HL-60 (cell line): Measurements from ENCODE around the gene DDRGK1.

Source experiments
- DNase-seq, 2 experiments: peaks; one replicate each; pipeline ENCODE4 v3.0.0-alpha.2; 2010 to 2020; ENCODE audit warnings: low read depth in 1 of 2, low spot score in 1 of 2
- H3K27ac ChIP-seq: fragments of 250-450 bp; sonication (Bioruptor Pico); replicated peaks from 2 replicates; pipeline ENCODE4 v1.5.1; 2020; ENCODE audit warnings: mild to moderate bottlenecking, moderate library complexity
- H3K27me3 ChIP-seq: fragments of 250-450 bp; sonication (Bioruptor Pico); 2 replicates; pipeline ENCODE4 v1.5.1; 2021; ENCODE audit warnings: mild to moderate bottlenecking, moderate library complexity; ENCODE audit not compliant: insufficient read depth, poor library complexity, severe bottlenecking
- H3K4me3 ChIP-seq: replicated peaks from 2 replicates; pipeline ENCODE4 v1.5.1; 2011; ENCODE audit warnings: mild to moderate bottlenecking, control low read depth, low read length; ENCODE audit not compliant: insufficient read depth
- CTCF ChIP-seq: IDR thresholded peaks from one replicate; pipeline ENCODE4 v1.5.1; 2011; ENCODE audit warnings: low read length, control low read depth, inconsistent platforms; ENCODE audit not compliant: insufficient read depth
- GABPA ChIP-seq: IDR thresholded peaks from 2 replicates; pipeline ENCODE4 v1.6.1; 2012; ENCODE audit warnings: low read depth
- POLR2AphosphoS5 ChIP-seq: IDR thresholded peaks from 2 replicates; pipeline ENCODE4 v1.6.1; 2012; ENCODE audit warnings: low read depth
- REST ChIP-seq: IDR thresholded peaks from 2 replicates; pipeline ENCODE4 v1.6.1; 2012; ENCODE audit warnings: low read depth; ENCODE audit not compliant: insufficient replicate concordance
- SPI1 ChIP-seq: IDR thresholded peaks from 2 replicates; pipeline ENCODE4 v1.6.1; 2012; ENCODE audit warnings: low read depth, mild to moderate bottlenecking, borderline replicate concordance

Gene DDRGK1

DNA sequence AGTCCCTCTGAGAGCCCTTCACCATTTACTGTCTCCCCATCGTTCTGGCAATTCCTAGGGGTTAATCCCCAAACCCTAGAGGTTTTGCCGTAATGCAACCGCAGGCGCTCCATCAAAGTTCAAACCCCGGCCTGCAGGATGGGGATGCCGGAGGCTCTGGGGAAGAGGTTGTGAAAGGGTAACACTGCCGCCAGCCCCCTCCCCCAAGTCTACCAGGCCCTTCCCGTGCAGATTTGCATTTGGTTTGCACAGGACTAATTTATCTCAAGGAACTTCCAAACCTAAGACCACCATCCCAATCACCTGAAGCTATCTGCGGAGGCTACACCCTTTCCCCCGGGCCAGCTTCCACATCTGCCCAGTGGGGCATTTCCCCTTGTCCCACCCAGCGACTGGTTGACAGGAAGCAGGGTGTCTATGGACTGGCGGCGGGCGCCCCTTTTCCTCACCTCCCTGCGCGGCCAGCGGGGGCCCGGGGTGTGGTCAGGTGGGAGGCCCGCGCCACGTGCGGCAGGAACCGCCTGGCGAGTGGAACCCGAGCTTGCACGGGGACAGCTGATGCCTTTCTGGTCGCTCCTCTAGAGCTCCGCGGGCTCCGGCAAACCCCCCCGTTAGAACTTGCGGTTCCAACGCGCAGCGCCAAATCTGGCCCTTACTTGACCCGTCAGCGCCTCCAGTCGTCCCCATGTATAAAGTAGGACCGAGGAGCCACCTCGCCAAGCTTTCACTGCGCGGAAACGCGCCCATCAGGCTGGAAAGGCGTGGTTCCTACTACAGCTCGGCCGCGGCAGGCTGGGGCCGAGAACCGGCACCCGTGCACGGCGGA is 43.9 kb upstream of the DDRGK1 start:
- H3K27me3 ChIP-seq = peaks cover 19% of the 10 kb centered on the region
- H3K4me3 ChIP-seq = peak overlapping the region; percentile 11
- no peak overlapping the region for H3K27ac ChIP-seq
- TF ChIP-seq GABPA (no peak), SPI1 (no peak)
- peak in 1 of 2 experiments; percentile 46 for DNase-seq

DNA sequence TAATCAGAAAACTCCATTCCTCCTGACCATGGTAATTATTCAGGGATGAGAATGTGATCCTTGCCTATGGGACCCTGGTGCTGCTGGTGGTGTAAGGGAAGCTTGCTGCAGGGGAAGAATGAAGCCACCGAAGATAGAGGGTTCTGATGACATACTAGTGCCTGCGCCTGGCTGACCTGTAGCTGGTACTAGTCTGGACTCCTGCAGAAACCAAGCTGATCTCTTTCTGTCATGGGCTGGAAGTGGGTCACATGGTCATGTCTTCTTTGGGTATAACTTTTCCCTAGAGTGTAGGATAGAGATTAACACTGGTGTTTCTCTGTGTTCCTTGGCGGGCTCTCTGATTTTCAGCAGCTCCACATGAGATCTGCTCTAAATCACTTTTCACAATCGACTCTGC is 43.2 kb upstream of the DDRGK1 start:
- TF ChIP-seq GABPA (no peak), SPI1 (no peak), CTCF (no peak), REST (no peak), POLR2AphosphoS5 (no peak)
- H3K4me3 ChIP-seq = no peak overlapping the region
- peaks cover 19% of the 10 kb centered on the region for H3K27me3 ChIP-seq
- no peak overlapping the region for H3K27ac ChIP-seq
- no peak for DNase-seq

DNA sequence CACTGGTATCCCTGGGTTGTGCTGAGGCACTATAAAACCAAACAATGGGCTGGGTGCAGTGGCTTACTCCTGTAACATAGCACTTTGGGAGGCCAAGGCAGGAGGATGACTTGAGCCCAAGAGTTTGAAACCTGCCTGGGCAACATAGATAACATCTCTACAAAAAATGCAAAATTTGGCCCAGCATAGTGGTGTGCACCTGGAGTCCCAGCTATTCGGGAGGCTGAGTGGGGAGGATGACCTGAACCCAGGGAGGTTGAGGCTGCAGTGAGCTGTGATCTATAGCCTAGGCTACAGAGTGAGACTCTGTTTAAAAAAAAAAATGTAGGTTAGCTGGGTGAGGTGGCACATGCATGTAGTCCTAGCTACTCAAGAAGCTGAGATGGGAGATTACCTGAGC is 42.2 kb upstream of the DDRGK1 start:
- no peak overlapping the region for H3K4me3 ChIP-seq
- H3K27ac ChIP-seq = no peak overlapping the region
- H3K27me3 ChIP-seq = peaks cover 25% of the 10 kb centered on the region
- no peak for DNase-seq
- TF ChIP-seq POLR2AphosphoS5 (no peak), GABPA (no peak), SPI1 (no peak), CTCF (no peak)

- Histone ChIP-seq H3K27ac (no peak overlapping the region), H3K4me3 (no peak overlapping the region), H3K27me3 (peaks cover 35% of the 10 kb centered on the region)
- no peak for DNase-seq
- TF ChIP-seq GABPA (no peak), REST (no peak), SPI1 (no peak), CTCF (no peak), POLR2AphosphoS5 (no peak)
These were observed 41.2 kb upstream of the DDRGK1 start for GRCh38 chr20:3245711-3246110.
